K562 (cell line): Measurements from ENCODE around the gene HES3. TPM values are rescaled to one million over a fixed set of nuclear protein-coding genes. Genes with fewer than 3 reads are reported as not detected.

Source experiments
- CHD7 ChIP-seq: fragments of 200-600 bp; sonication (generic); IDR thresholded peaks from one replicate; pipeline ENCODE4 v1.6.1; 2012; ENCODE audit warnings: mild to moderate bottlenecking, low read depth, low read length, inconsistent platforms
- polyA plus RNA-seq, 8 experiments: library from polyadenylated mRNA; depleted of rRNA in 4 of 8; stranded (reverse) in 5 of 8; unstranded in 3 of 8; fragments of >200 nt; fragmentation: Nextera tagmentation in 2 of 8; fragmentation: Illumina TruSeq in 1 of 8; extraction: Ambion mirVana in 2 of 8; extraction: Trizol in 1 of 8; gene quantifications; 2 replicates each; pipeline versions ENCODE4 v1.2.1 to v1.2.3, GENCODE V29; 2011 to 2014; ENCODE audit warnings: inconsistent platforms in 1 of 8, missing spikeins in 1 of 8
- total RNA-seq, 7 experiments: library from RNA; depleted of rRNA in 6 of 7; stranded (reverse); fragments of >200 nt in 6 of 7; fragmentation: Illumina TruSeq in 2 of 7; extraction: Trizol in 2 of 7; gene quantifications; 2 replicates each; pipeline versions ENCODE4 v1.2.1 to v1.2.3, GENCODE V29; 2011 to 2021; ENCODE audit warnings: low replicate concordance in 1 of 7

Gene HES3
- total and polyA plus RNA-seq, 9 of the 15 experiments (the other 6 are each of a cell fraction or from before 2014, with no cell fraction given) = not detected

GRCh38 chr1:6272452-6272851, 28.5 kb downstream of the HES3 start (continued):
- no peak for TF ChIP-seq CHD7
